GM12875 (cell line): ENCODE data around the gene DIAPH3.

ENCODE experiments used
- H3K4me3 ChIP-seq: one replicate; pipeline ENCODE4 v1.5.1; 2011; ENCODE audit warnings: low read depth, low read length, control low read depth
- TF ChIP-seq, protein P1 (sequence below): IDR thresholded peaks from 2 replicates; pipeline ENCODE4 v1.5.1; 2011; ENCODE audit warnings: low read depth, mild to moderate bottlenecking, control low read depth, inconsistent platforms, low read length, moderate library complexity, borderline replicate concordance; ENCODE audit not compliant: insufficient read depth

DIAPH3 gene

DNA sequence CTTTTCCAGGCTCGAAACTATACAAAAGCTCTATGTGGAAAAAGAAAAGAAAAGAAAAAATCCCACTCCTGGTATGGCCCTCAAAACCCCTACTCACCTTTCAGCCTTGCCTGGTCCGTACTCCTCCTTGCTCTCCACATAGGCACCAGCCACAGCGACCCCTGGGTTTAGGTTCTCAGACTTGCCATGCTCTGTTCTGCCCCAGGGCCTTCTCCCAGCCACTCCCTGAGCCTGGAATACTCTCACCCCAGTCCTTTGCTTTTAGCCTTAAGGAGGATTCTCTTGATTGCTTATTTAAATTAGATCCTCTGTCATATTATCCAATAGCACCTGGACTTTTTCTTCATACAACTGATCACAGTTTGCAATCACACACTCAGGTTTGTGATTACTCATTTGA lies 522.5 kb downstream of the DIAPH3 start:
- TF ChIP-seq, protein P1, sequence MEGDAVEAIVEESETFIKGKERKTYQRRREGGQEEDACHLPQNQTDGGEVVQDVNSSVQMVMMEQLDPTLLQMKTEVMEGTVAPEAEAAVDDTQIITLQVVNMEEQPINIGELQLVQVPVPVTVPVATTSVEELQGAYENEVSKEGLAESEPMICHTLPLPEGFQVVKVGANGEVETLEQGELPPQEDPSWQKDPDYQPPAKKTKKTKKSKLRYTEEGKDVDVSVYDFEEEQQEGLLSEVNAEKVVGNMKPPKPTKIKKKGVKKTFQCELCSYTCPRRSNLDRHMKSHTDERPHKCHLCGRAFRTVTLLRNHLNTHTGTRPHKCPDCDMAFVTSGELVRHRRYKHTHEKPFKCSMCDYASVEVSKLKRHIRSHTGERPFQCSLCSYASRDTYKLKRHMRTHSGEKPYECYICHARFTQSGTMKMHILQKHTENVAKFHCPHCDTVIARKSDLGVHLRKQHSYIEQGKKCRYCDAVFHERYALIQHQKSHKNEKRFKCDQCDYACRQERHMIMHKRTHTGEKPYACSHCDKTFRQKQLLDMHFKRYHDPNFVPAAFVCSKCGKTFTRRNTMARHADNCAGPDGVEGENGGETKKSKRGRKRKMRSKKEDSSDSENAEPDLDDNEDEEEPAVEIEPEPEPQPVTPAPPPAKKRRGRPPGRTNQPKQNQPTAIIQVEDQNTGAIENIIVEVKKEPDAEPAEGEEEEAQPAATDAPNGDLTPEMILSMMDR: no peak
- no peak overlapping the region for H3K4me3 ChIP-seq

DNA sequence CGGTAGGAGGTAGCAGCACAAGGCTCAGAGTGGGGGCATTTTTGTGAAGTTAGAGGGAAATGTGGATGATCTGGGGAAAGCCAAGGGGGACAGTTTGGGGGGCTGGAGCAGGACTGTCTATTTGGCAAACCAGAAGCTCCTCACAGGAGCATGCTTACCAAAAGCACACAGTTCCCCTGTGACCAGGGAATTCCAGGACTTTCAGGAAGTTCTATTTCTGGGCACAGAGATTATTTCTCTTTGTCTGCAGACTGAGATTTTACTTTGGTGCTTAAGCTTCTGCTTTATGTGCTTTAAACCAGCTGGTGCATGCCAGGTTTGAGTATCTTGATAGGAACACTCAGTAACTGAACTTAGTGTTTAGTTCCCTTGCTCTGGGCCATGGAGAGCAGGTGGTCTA lies 525.3 kb downstream of the DIAPH3 start:
- TF ChIP-seq, protein P1: no peak
- no peak overlapping the region for H3K4me3 ChIP-seq

DNA sequence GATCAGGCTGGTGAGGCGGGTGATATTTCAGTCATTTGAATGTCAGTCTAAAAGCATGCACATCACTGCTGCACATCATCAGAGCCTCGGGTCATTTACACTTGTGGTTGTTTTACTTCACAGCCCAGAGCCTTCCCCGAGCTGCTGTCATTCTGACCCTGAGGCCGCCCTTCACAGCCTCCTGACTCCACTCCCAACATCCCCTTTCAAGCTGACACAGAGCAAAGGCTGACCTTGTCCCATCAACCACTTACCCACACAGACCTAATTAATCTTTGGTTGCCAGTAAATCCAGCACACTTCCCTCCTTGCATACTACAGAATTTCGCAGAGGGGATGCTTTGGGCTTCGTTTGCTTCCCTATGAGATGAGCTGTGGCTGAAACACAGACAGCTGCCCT lies 528.1 kb downstream of the DIAPH3 start:
- TF ChIP-seq, protein P1: no peak
- no peak overlapping the region for H3K4me3 ChIP-seq

DNA sequence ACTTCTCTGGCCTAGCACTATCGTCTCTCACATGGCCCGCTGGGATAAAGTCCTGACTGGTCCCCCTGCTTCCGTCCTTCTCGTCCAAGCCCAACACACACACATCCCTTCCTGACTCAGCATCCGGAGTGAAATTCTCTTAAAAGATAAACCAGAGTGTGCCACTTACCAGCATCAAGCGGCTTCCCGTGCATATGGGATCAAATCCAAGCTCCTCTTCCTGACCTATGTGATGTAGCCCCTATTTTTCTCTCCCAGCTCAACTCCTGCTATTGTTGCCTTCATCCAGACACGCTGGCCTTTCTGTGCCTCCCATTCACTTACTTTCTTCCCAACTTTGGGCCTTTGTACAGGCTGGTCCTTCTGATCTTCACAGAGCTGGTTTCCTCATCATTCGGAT lies 530.4 kb downstream of the DIAPH3 start:
- no peak overlapping the region for H3K4me3 ChIP-seq
- TF ChIP-seq, protein P1: no peak

DNA sequence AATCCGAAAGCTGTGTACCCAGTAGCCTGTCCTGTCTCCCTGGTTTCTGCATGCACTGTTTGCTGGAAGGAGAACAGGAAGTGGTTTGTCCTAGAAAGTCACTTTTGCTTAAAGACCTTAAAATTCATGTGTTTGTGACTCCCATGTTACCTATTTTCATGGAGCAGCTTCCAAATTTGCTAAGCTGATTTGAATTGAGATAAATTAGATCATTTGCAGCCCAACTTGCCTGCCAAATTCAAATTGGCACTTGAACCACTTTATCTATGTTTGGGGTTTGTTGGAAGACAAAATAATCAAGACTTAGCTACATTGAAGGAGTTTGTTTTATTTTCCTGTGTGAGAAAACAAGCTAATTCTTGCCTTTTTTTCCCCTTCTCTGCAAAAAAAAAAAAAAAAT lies 532.5 kb downstream of the DIAPH3 start:
- TF ChIP-seq, protein P1: no peak

DNA sequence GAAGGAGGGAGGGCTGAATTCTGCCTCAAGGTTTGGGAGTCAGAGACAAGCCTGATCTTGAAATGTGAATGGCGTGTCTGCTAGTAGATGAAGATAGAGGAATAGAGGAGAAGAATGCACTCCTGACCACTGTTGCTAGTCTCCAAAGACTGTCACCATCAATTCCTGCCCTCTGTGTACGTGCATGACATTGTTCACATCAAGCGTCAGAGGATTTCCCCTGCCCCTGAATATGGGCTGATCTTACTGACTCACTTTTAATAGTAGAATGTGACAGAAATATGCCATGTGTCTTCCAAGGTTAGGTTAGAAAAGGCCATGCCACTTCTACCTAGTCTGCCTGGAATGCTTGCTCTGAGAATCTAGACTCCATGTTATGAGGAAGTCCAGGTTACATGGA lies 538.6 kb downstream of the DIAPH3 start:
- H3K4me3 ChIP-seq: no peak overlapping the region
- TF ChIP-seq, protein P1: no peak

More for the DNA sequence above, 532.5 kb downstream of the DIAPH3 start:
- H3K4me3 ChIP-seq: no peak overlapping the region

DNA sequence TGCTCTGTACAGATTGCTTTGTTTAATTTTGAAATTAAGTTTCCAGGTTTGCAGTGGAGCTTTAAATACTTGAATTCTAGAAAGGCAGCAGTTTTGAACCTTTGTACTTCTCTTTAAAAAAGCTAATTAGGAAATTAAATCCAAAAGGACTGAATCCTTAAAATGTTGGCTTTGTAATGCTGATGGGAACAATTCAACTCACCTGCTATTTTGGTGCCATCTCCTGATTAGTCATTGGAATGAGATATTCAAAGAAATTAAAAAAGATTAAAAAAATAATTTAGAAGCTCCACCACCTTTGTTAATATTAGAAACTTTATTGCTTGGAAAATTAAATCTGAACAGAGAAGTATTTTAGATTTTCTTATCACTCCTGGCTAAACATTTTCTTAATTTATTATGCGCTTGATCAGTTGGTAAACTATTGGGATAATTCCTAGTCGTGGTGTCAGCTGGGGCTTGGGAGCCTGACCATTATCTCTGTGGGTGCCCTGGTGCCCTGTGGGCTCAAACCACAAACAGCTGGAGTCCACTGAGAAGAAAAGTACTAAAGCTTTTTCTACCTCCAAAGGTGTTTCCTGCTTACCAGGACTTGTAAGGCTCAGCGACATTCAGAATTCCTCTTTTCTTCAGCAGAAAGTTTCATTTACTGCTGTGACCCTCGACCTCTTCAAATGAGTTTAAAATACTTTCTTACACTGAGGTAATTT lies 540.4 kb downstream of the DIAPH3 start:
- TF ChIP-seq, protein P1: no peak
- H3K4me3 ChIP-seq: no peak overlapping the region
